OCI-LY1 (cell line): ENCODE data around the gene OSBPL5.

Source experiments
- EZH2 ChIP-seq: fragments of 200-600 bp; sonication (generic), shearing (Covaris generic); IDR thresholded peaks from 2 replicates; pipeline ENCODE4 v1.8.0; 2017; ENCODE audit warnings: borderline replicate concordance, mixed run types, mild to moderate bottlenecking, antibody characterized with exemption, low read length, moderate library complexity, mixed read lengths
- TF ChIP-seq, protein P1 (sequence below): fragments of 200-600 bp; sonication (generic), shearing (Covaris generic); IDR thresholded peaks from 2 replicates; pipeline ENCODE4 v1.5.1; 2017; ENCODE audit warnings: mild to moderate bottlenecking, antibody characterized with exemption, low read length, moderate library complexity, mixed read lengths

- TF ChIP-seq, protein P1, sequence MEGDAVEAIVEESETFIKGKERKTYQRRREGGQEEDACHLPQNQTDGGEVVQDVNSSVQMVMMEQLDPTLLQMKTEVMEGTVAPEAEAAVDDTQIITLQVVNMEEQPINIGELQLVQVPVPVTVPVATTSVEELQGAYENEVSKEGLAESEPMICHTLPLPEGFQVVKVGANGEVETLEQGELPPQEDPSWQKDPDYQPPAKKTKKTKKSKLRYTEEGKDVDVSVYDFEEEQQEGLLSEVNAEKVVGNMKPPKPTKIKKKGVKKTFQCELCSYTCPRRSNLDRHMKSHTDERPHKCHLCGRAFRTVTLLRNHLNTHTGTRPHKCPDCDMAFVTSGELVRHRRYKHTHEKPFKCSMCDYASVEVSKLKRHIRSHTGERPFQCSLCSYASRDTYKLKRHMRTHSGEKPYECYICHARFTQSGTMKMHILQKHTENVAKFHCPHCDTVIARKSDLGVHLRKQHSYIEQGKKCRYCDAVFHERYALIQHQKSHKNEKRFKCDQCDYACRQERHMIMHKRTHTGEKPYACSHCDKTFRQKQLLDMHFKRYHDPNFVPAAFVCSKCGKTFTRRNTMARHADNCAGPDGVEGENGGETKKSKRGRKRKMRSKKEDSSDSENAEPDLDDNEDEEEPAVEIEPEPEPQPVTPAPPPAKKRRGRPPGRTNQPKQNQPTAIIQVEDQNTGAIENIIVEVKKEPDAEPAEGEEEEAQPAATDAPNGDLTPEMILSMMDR: no peak
- no peak for TF ChIP-seq EZH2
These were observed 113.0 kb downstream of the OSBPL5 start for GRCh38 chr11:3052109-3052479.
